GM12872 (cell line): ENCODE data around the gene ARPP21.

ENCODE experiments used
- CTCF ChIP-seq: IDR thresholded peaks from 3 replicates; pipeline ENCODE4 v1.5.1; 2011; ENCODE audit warnings: low read depth, mild to moderate bottlenecking, low read length, moderate library complexity; ENCODE audit not compliant: insufficient read depth

Gene ARPP21

GRCh38 chr3:35602395-35602936, 36.9 kb upstream of the ARPP21 start:
- no peak for TF ChIP-seq CTCF

- no peak for TF ChIP-seq CTCF
Measured at GRCh38 chr3:35616346-35616745, 23.0 kb upstream of the ARPP21 start.

GRCh38 chr3:35617370-35617769, 22.0 kb upstream of the ARPP21 start:
- TF ChIP-seq CTCF = no peak

GRCh38 chr3:35624698-35625097, 14.6 kb upstream of the ARPP21 start:
- TF ChIP-seq CTCF = no peak

GRCh38 chr3:35633332-35634124, 5.8 kb upstream of the ARPP21 start:
- no peak for TF ChIP-seq CTCF

GRCh38 chr3:35635407-35635806, 3.9 kb upstream of the ARPP21 start:
- TF ChIP-seq CTCF = no peak

- TF ChIP-seq CTCF = no peak
Measured at GRCh38 chr3:35635926-35636683, 3.2 kb upstream of the ARPP21 start.
